Lower lobe of right lung (tissue), 2 donors: Measurements from ENCODE around the gene FBF1. TPM values are rescaled to one million over a fixed set of nuclear protein-coding genes. Genes with fewer than 3 reads are reported as not detected.
"Not testable (repeated sequence)": the region's sequence is repeated elsewhere in the genome, so short reads cannot be mapped to it uniquely, and the experiment has no call there.

Experiments used
- ATAC-seq, 2 donors: fragments of 200-7000 bp; cut with Tn5 transposase; one replicate each; pipeline ENCODE4 v1.9.1; 2020 to 2022; ENCODE audit warnings: mild to moderate bottlenecking in 2 of 2, moderate library complexity in 2 of 2
- DNase-seq: peaks from one replicate; pipeline ENCODE4 v3.0.0-alpha.2; 2020
- H3K27ac ChIP-seq: fragments of 200-600 bp; one replicate; pipeline ENCODE4 v1.8.0; 2022
- H3K27me3 ChIP-seq: fragments of 200-600 bp; one replicate; pipeline ENCODE4 v1.8.0; 2022; ENCODE audit warnings: low read depth
- H3K36me3 ChIP-seq: fragments of 200-600 bp; one replicate; pipeline ENCODE4 v1.8.0; 2022; ENCODE audit warnings: mild to moderate bottlenecking
- H3K4me1 ChIP-seq: fragments of 200-600 bp; one replicate; pipeline ENCODE4 v1.8.0; 2022
- H3K4me3 ChIP-seq: fragments of 200-600 bp; one replicate; pipeline ENCODE4 v1.8.0; 2022; ENCODE audit warnings: mild to moderate bottlenecking
- H3K9me3 ChIP-seq: fragments of 200-600 bp; one replicate; pipeline ENCODE4 v1.8.0; 2022
- intact Hi-C: fragments of 100-400 bp; cut with DNase I; formaldehyde crosslinking; loops from one replicate; pipeline ENCODE4 v1.11.0; 2022
- total RNA-seq: library from RNA; stranded (reverse); fragmentation: NEBNext Ultra II Directional; extraction: Animal tissue kit (Norgen Biotek cat#: 25700); gene quantifications from one replicate; pipeline ENCODE4 v1.2.1, GENCODE V29; 2021
- TF ChIP-seq, protein P1 (sequence below): fragments of 200-600 bp; IDR thresholded peaks from one replicate; pipeline ENCODE4 v1.8.0; 2022; ENCODE audit warnings: antibody characterized with exemption, mild to moderate bottlenecking
- donor health status: DM: no; HTN: yes; CAD: no; lungs with severe emphysema.

Gene FBF1
- total RNA-seq, 1 donor from 2014 or later = 13.1 TPM

DNA sequence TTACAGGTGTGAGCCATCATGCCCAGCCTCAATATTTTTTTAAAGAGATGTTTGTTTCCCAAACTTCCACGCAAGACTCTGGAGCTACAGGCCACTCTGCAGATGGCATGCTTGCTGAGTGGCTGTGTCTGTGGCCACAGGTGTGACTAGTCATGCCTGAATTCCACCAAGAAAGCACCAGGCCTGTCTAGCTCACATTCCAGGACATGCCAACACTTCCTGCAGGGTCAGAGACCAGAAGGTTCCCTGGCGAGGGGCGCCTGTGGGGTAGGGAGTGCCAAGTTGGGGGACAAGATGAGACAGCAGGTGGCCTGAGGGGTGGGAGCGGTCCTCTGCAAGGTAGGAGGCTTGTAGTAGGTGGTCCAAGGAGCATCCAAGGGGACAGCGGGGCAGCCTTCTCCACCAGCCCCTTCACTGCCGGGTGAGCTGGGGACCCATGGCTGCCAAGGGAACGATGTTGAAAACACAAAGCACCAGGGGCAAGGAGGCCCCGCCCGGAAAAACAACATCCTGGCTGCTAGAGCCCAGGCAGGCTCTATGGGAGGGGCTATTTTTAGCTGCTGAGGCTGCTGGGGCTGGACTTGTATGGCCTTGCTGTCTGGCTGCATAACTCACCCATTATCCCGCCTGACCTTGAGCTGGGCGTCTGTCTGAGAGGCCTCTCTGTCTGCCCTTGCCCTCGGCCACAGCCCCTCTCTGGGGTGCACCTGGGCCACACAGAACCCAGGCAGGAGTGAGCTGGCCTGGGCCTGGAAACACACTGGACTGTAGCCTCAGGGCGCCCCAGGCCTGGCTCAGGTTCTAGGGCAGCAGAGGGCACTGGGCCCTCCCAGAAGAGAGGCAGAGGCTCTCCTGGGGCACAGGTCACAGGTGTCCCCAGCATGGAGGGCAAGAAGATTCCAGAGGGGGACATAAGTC, 68.1 kb downstream of the FBF1 start:
- TF ChIP-seq, protein P1, sequence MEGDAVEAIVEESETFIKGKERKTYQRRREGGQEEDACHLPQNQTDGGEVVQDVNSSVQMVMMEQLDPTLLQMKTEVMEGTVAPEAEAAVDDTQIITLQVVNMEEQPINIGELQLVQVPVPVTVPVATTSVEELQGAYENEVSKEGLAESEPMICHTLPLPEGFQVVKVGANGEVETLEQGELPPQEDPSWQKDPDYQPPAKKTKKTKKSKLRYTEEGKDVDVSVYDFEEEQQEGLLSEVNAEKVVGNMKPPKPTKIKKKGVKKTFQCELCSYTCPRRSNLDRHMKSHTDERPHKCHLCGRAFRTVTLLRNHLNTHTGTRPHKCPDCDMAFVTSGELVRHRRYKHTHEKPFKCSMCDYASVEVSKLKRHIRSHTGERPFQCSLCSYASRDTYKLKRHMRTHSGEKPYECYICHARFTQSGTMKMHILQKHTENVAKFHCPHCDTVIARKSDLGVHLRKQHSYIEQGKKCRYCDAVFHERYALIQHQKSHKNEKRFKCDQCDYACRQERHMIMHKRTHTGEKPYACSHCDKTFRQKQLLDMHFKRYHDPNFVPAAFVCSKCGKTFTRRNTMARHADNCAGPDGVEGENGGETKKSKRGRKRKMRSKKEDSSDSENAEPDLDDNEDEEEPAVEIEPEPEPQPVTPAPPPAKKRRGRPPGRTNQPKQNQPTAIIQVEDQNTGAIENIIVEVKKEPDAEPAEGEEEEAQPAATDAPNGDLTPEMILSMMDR = no peak
- H3K4me3 ChIP-seq = no peak overlapping the region
- H3K36me3 ChIP-seq = peaks cover 25% of the 10 kb centered on the region
- peak overlapping the region; percentile 91 for H3K27ac ChIP-seq
- H3K27me3 ChIP-seq = no peaks in the 10 kb centered on the region
- DNase-seq = peak; percentile 75
- ATAC-seq = peak; percentile 45 to 54
- intact Hi-C loops = no loop called here
- H3K4me1 ChIP-seq = peaks cover 72% of the 10 kb centered on the region
- no peaks in the 10 kb centered on the region for H3K9me3 ChIP-seq

- H3K27me3 ChIP-seq, intact Hi-C loops, DNase-seq, H3K9me3 ChIP-seq, ATAC-seq: not testable (repeated sequence)
- Histone ChIP-seq H3K4me3 (peak overlapping the region; percentile 27), H3K27ac (peak overlapping the region; percentile 83), H3K4me1 (peaks cover 52% of the 10 kb centered on the region), H3K36me3 (peaks cover 17% of the 10 kb centered on the region)
Observed at GRCh38 chr17:75870228-75870627, 70.6 kb downstream of the FBF1 start.

GRCh38 chr17:75869282-75870141, 71.3 kb downstream of the FBF1 start:
- no peaks in the 10 kb centered on the region for H3K27me3 ChIP-seq
- peak overlapping the region; percentile 27 for H3K4me3 ChIP-seq
- intact Hi-C loops = no loop called here
- DNase-seq = no peak
- no peaks in the 10 kb centered on the region for H3K9me3 ChIP-seq
- peak overlapping the region; percentile 83 for H3K27ac ChIP-seq
- H3K4me1 ChIP-seq = peaks cover 52% of the 10 kb centered on the region
- ATAC-seq = peak in 1 of 2 donors; percentile 6
- H3K36me3 ChIP-seq = peaks cover 10% of the 10 kb centered on the region
- TF ChIP-seq, protein P1 = no peak

DNA sequence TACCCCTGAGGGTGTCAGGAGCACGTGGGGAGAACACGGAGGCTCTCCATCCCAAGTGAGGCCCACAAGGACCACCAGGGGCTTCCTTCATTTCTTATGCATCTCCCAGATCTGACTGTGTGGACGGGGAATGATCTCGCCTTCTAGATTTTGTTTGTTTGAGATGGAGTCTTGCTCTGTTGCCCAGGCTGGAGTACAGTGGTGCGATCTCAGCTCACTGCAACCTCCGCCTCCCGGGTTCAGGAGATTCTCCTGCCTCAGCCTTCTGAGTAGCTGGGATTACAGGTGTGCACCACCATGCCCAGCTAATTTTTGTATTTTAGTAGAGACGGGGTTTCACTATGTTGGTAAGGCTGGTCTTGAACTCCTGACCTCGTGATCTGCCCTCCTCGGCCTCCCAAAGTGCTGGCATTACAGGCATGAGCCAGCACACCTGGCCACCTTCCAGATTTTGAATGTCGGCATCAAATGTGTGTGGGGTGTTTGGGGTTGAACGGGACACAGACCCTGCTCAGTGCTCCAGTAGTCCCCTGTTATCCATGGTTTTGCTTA, 72.0 kb downstream of the FBF1 start:
- peak overlapping the region; percentile 83 for H3K27ac ChIP-seq
- H3K27me3 ChIP-seq, DNase-seq, H3K9me3 ChIP-seq, H3K4me3 ChIP-seq, intact Hi-C loops, ATAC-seq, H3K36me3 ChIP-seq: not testable (repeated sequence)
- H3K4me1 ChIP-seq = peaks cover 52% of the 10 kb centered on the region

GRCh38 chr17:75865404-75866188, 75.2 kb downstream of the FBF1 start:
- H3K27me3 ChIP-seq, H3K4me3 ChIP-seq, H3K9me3 ChIP-seq, intact Hi-C loops, ATAC-seq, DNase-seq, H3K36me3 ChIP-seq: not testable (repeated sequence)
- peaks cover 36% of the 10 kb centered on the region for H3K4me1 ChIP-seq
- H3K27ac ChIP-seq = peak overlapping the region; percentile 65

DNA sequence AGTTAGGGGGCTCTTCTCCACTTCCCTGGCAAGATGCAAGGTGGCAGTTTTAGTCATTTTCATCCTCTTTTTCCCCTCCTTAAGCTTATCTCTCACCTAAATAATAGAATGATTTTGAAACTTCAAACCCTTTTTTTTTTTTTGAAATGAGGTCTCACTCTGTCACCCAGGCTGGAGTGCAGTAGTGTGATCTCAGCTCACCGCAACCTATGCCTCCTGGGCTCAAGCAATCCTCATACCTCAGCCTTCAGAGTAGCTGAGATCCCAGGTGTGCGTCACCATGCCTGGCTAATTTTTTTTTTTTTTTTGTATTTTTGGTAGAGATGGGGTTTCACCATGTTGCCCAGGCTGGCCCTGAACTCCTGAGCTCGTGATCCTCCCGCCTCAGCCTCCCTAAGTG, 76.0 kb downstream of the FBF1 start:
- intact Hi-C loops, DNase-seq, H3K9me3 ChIP-seq, H3K4me3 ChIP-seq, H3K36me3 ChIP-seq, H3K27me3 ChIP-seq: not testable (repeated sequence)
- peaks cover 35% of the 10 kb centered on the region for H3K4me1 ChIP-seq
- peak in 1 of 2 donors; percentile 24 for ATAC-seq
- peak overlapping the region; percentile 65 for H3K27ac ChIP-seq

GRCh38 chr17:75864448-75864871, 76.4 kb downstream of the FBF1 start:
- no peak overlapping the region for H3K4me3 ChIP-seq
- intact Hi-C loops = no loop called here
- peak; percentile 64 for DNase-seq
- H3K4me1 ChIP-seq = peaks cover 31% of the 10 kb centered on the region
- ATAC-seq = peak; percentile 93 to 94
- H3K9me3 ChIP-seq = no peaks in the 10 kb centered on the region
- H3K36me3 ChIP-seq = no peaks in the 10 kb centered on the region
- no peaks in the 10 kb centered on the region for H3K27me3 ChIP-seq
- TF ChIP-seq, protein P1 = no peak
- H3K27ac ChIP-seq = peak overlapping the region; percentile 65
